Measurements from ENCODE around the gene LMCD1. TPM values are rescaled to one million over a fixed set of nuclear protein-coding genes. Genes with fewer than 3 reads are reported as not detected.
"Not testable (repeated sequence)": the region's sequence is repeated elsewhere in the genome, so short reads cannot be mapped to it uniquely, and the experiment has no call there.

The LMCD1 gene
- total RNA-seq, 1 experiment from 2014 or later: 26.1 TPM

GRCh38 chr3:8575364-8576104, 73.9 kb downstream of the LMCD1 start:
- no peak for DNase-seq (ENCODE audit: low spot score)

GRCh38 chr3:8576436-8576835, 74.8 kb downstream of the LMCD1 start:
- DNase-seq (ENCODE audit: low spot score): no peak
- in situ Hi-C loops (cut with HindIII; ENCODE audit: low sequenced_read_pairs): no loop called here

More at GRCh38 chr3:8575364-8576104, 73.9 kb downstream of the LMCD1 start:
- in situ Hi-C loops (cut with HindIII; ENCODE audit: low sequenced_read_pairs): no loop called here

- in situ Hi-C loops (cut with HindIII; ENCODE audit: low sequenced_read_pairs): no loop called here
- no peak for DNase-seq (ENCODE audit: low spot score)
These were observed 75.4 kb downstream of the LMCD1 start for GRCh38 chr3:8576841-8577571.

- no peak for DNase-seq (ENCODE audit: low spot score)
- in situ Hi-C loops (cut with HindIII; ENCODE audit: low sequenced_read_pairs): no loop called here
These were observed 76.7 kb downstream of the LMCD1 start for GRCh38 chr3:8578282-8578681.

GRCh38 chr3:8579096-8579495, 77.5 kb downstream of the LMCD1 start:
- in situ Hi-C loops (cut with HindIII; ENCODE audit: low sequenced_read_pairs): no loop called here
- DNase-seq (ENCODE audit: low spot score): no peak

GRCh38 chr3:8579943-8580342, 78.3 kb downstream of the LMCD1 start:
- in situ Hi-C loops (cut with HindIII; ENCODE audit: low sequenced_read_pairs): no loop called here
- no peak for DNase-seq (ENCODE audit: low spot score)

GRCh38 chr3:8580434-8580833, 78.8 kb downstream of the LMCD1 start:
- in situ Hi-C loops (cut with HindIII; ENCODE audit: low sequenced_read_pairs); DNase-seq (ENCODE audit: low spot score): not testable (repeated sequence)

- in situ Hi-C loops (cut with HindIII; ENCODE audit: low sequenced_read_pairs): no loop called here
- DNase-seq (ENCODE audit: low spot score): no peak
These were observed 79.8 kb downstream of the LMCD1 start for GRCh38 chr3:8581373-8581772.

- DNase-seq (ENCODE audit: low spot score): no peak
- in situ Hi-C loops (cut with HindIII; ENCODE audit: low sequenced_read_pairs): no loop called here
These were observed 80.3 kb downstream of the LMCD1 start for GRCh38 chr3:8581806-8582445.

GRCh38 chr3:8584661-8585060, 83.0 kb downstream of the LMCD1 start:
- in situ Hi-C loops (cut with HindIII; ENCODE audit: low sequenced_read_pairs): no loop called here
- no peak for DNase-seq (ENCODE audit: low spot score)

- in situ Hi-C loops (cut with HindIII; ENCODE audit: low sequenced_read_pairs): no loop called here
- DNase-seq (ENCODE audit: low spot score): no peak
These were observed 88.4 kb downstream of the LMCD1 start for GRCh38 chr3:8589880-8590556.

GRCh38 chr3:8593021-8593827, 91.6 kb downstream of the LMCD1 start:
- DNase-seq (ENCODE audit: low spot score): no peak
- in situ Hi-C loops (cut with HindIII; ENCODE audit: low sequenced_read_pairs): no loop called here

GRCh38 chr3:8595252-8595651, 93.6 kb downstream of the LMCD1 start:
- no peak for DNase-seq (ENCODE audit: low spot score)
- in situ Hi-C loops (cut with HindIII; ENCODE audit: low sequenced_read_pairs): no loop called here

GRCh38 chr3:8595695-8596115, 94.1 kb downstream of the LMCD1 start:
- peak; percentile 14 for DNase-seq (ENCODE audit: low spot score)
- in situ Hi-C loops (cut with HindIII; ENCODE audit: low sequenced_read_pairs): no loop called here

GRCh38 chr3:8596321-8597218, 94.9 kb downstream of the LMCD1 start:
- DNase-seq (ENCODE audit: low spot score): no peak
- in situ Hi-C loops (cut with HindIII; ENCODE audit: low sequenced_read_pairs): no loop called here

- in situ Hi-C loops (cut with HindIII; ENCODE audit: low sequenced_read_pairs): no loop called here
- DNase-seq (ENCODE audit: low spot score): no peak
These were observed 95.7 kb downstream of the LMCD1 start for GRCh38 chr3:8597219-8597853.

- in situ Hi-C loops (cut with HindIII; ENCODE audit: low sequenced_read_pairs): no loop called here
- no peak for DNase-seq (ENCODE audit: low spot score)
These were observed 97.5 kb downstream of the LMCD1 start for GRCh38 chr3:8599146-8599545.

All from G401 (cell line).